Colonic mucosa (tissue), 4 donors: Measurements from ENCODE around the gene ACSS3. TPM values are rescaled to one million over a fixed set of nuclear protein-coding genes. Genes with fewer than 3 reads are reported as not detected.
"Not testable (repeated sequence)": the region's sequence is repeated elsewhere in the genome, so short reads cannot be mapped to it uniquely, and the experiment has no call there.

Experiments used
- DNase-seq: peaks from one replicate; pipeline ENCODE4 v3.0.0-alpha.2; 2020
- H3K27ac ChIP-seq: fragments of 200-600 bp; one replicate; pipeline ENCODE4 v1.8.0; 2021
- H3K27me3 ChIP-seq: fragments of 200-600 bp; one replicate; pipeline ENCODE4 v1.8.0; 2021
- H3K36me3 ChIP-seq: fragments of 200-600 bp; one replicate; pipeline ENCODE4 v1.8.0; 2021
- H3K4me1 ChIP-seq: fragments of 200-600 bp; one replicate; pipeline ENCODE4 v1.8.0; 2021; ENCODE audit warnings: mild to moderate bottlenecking
- H3K4me3 ChIP-seq: fragments of 200-600 bp; one replicate; pipeline ENCODE4 v1.8.0; 2021
- H3K9ac ChIP-seq, 2 donors: one replicate each; pipeline ENCODE4 v1.7.0; 2013; ENCODE audit warnings: control low read depth in 2 of 2, low read depth in 2 of 2, low read length in 2 of 2
- H3K9me3 ChIP-seq: fragments of 200-600 bp; one replicate; pipeline ENCODE4 v1.8.0; 2021
- intact Hi-C: fragments of 100-400 bp; cut with DNase I; formaldehyde crosslinking; loops from one replicate; pipeline ENCODE4 v1.14.1; 2022
- total RNA-seq, 2 donors: library from RNA; stranded (reverse); fragmentation: NEBNext Ultra II Directional in 1 of 2; extraction: Animal tissue kit (Norgen Biotek cat#: 25700) in 1 of 2; gene quantifications; one replicate each; pipeline ENCODE4 v1.2.1, GENCODE V29; 2021
- TF ChIP-seq, protein P1 (sequence below): fragments of 200-600 bp; IDR thresholded peaks from one replicate; pipeline ENCODE4 v1.8.0; 2022; ENCODE audit warnings: antibody characterized with exemption, mild to moderate bottlenecking
- donor health status: healthy.
- donor health status: DM: no; HTN: no; CAD: no.
- donor health status: DM: no; HTN: no; CAD: no.

ACSS3 gene
- total RNA-seq, 2 donors from 2014 or later: 0.77 to 1.6 TPM

DNA sequence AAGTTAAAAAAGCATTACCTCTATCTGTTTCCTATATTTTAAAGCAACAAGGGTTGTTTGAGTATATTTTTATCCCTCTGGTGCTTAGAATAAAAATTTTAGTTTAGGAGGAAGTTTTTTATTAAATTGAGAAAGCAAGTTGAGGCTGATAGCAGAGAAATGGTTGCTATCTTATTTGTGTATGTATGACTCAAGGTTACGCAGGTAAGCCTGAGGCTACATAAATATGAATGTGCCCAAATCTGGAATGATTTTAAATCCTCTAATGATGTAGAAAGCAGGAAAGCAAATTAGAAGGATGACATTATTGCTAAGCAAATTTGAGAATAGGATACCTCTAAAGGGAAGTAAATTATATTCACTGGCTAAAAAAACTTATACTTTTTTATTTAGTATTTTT is 109.8 kb downstream of the ACSS3 start:
- TF ChIP-seq, protein P1, sequence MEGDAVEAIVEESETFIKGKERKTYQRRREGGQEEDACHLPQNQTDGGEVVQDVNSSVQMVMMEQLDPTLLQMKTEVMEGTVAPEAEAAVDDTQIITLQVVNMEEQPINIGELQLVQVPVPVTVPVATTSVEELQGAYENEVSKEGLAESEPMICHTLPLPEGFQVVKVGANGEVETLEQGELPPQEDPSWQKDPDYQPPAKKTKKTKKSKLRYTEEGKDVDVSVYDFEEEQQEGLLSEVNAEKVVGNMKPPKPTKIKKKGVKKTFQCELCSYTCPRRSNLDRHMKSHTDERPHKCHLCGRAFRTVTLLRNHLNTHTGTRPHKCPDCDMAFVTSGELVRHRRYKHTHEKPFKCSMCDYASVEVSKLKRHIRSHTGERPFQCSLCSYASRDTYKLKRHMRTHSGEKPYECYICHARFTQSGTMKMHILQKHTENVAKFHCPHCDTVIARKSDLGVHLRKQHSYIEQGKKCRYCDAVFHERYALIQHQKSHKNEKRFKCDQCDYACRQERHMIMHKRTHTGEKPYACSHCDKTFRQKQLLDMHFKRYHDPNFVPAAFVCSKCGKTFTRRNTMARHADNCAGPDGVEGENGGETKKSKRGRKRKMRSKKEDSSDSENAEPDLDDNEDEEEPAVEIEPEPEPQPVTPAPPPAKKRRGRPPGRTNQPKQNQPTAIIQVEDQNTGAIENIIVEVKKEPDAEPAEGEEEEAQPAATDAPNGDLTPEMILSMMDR: no peak
- Histone ChIP-seq H3K4me3 (no peak overlapping the region), H3K9me3 (no peaks in the 10 kb centered on the region), H3K9ac (no peak overlapping the region), H3K27ac (no peak overlapping the region), H3K27me3 (no peaks in the 10 kb centered on the region), H3K36me3 (no peaks in the 10 kb centered on the region), H3K4me1 (no peaks in the 10 kb centered on the region)
- no peak for DNase-seq
- intact Hi-C loops: no loop called here

DNA sequence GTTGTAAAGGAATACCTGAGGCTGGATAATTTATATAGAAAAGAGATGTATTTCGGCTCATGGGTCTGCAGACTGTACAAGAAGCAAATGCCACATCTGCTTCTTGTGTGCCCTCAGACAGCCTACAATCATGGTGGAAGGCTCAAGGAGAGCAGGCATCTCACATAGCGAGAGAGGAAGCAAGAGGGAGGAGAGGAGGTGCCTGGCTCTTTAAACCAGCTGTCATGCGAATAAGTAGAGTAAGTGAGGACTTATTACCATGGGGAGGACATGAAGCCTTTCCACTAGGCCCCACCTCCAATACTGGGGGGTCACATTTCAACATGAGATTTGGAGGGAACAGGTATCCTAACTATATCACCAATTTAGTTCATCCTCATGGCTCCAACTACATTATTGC is 118.7 kb downstream of the ACSS3 start:
- Histone ChIP-seq H3K27ac (no peak overlapping the region), H3K9ac (no peak overlapping the region), H3K36me3 (no peaks in the 10 kb centered on the region), H3K4me3 (no peak overlapping the region), H3K4me1 (no peaks in the 10 kb centered on the region), H3K27me3 (no peaks in the 10 kb centered on the region), H3K9me3 (no peaks in the 10 kb centered on the region)
- intact Hi-C loops: no loop called here
- TF ChIP-seq, protein P1: no peak
- DNase-seq: no peak

DNA sequence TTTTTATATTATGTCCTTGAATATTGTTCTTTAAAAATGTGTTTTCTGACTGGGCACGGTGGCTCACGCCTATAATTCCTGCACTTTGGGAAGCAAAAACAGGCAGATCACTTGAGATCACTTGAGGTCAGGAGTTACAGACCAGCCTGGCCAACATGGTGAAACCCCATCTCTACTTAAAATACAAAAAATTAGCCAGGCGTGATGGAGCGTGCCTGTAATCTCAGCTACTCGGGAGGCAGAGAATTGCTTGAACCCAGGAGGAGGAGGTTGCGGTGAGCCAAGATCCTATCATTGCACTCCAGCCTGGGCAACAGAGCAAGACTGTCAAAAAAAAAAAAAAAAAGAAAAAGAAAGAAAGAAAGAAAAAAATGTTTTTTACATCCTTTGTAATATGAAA is 122.7 kb downstream of the ACSS3 start:
- H3K9me3 ChIP-seq, DNase-seq, H3K36me3 ChIP-seq, intact Hi-C loops, H3K9ac ChIP-seq, H3K27ac ChIP-seq, H3K4me1 ChIP-seq, H3K4me3 ChIP-seq, H3K27me3 ChIP-seq: not testable (repeated sequence)

DNA sequence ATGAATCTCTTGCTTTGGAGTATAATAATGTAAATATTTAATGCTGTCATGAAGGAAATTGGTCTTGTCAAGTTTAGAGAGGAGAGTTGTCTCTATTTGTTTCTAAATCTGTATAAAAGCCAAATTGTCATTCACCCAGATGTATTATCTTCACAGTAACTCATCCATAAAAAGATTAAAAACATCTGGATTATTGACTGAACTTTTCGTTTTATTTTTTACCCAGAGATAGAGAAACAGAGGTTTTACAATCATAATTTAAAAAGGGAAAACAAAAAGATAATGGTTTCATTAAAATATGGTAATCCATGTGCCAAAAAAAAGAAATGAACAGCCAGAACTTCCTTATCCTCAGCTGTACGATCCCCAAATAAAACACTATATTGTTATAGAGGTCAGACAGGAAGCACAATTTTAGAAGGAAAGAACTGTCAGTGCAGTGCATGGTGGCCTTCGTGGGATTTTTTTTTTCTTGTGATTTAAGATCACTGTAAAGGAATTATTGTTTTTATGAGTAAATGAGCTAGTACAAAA is 125.9 kb downstream of the ACSS3 start:
- H3K4me3 ChIP-seq: no peak overlapping the region
- H3K9me3 ChIP-seq: no peaks in the 10 kb centered on the region
- no peaks in the 10 kb centered on the region for H3K36me3 ChIP-seq
- TF ChIP-seq, protein P1: no peak
- H3K4me1 ChIP-seq: no peaks in the 10 kb centered on the region
- no peak overlapping the region for H3K9ac ChIP-seq
- no peaks in the 10 kb centered on the region for H3K27me3 ChIP-seq
- no peak for DNase-seq
- intact Hi-C loops: no loop called here
- no peak overlapping the region for H3K27ac ChIP-seq

DNA sequence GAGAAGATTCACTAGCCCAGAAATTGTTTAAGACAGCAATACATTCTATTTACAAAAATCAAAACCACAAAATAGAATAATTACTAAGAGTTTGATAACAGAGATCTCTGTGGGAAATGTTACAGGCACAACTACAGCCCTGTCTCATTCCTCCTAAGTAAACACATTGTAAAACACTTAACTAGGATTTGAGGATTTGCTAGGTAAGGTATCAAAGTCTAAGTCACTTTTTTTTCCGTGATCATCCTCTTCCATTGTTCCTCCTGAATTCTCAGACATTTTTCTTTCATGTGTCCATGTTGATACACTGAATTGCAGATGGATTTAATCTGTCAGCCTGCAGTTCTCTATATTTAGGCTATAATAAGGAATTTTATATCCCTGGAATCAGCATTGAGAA is 127.5 kb downstream of the ACSS3 start:
- no peaks in the 10 kb centered on the region for H3K27me3 ChIP-seq
- DNase-seq: no peak
- no peak overlapping the region for H3K27ac ChIP-seq
- H3K9ac ChIP-seq: no peak overlapping the region
- H3K4me3 ChIP-seq: no peak overlapping the region
- H3K36me3 ChIP-seq: no peaks in the 10 kb centered on the region
- TF ChIP-seq, protein P1: no peak
- H3K9me3 ChIP-seq: no peaks in the 10 kb centered on the region
- H3K4me1 ChIP-seq: no peaks in the 10 kb centered on the region
- intact Hi-C loops: no loop called here

DNA sequence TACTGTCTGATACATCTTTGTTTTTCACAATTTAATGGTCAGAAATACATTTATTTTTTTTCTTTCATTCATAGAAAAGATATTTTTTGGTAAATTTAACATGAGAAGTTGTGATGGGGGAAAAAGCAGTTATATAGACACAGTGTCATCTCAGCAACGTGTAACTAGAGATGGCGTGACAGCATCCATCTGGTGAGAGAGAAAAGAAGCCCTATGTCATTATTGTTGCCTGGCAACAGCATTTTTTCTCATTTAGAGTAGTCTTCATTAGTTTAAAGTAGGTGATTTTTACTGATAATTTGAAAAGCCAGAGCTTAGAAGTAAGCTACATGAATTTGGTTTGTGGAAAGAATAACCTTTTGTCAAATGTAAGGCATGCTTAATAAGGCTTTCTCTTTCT is 128.6 kb downstream of the ACSS3 start:
- no peaks in the 10 kb centered on the region for H3K27me3 ChIP-seq
- H3K9me3 ChIP-seq: no peaks in the 10 kb centered on the region
- H3K27ac ChIP-seq: no peak overlapping the region
- H3K9ac ChIP-seq: no peak overlapping the region
- no peak overlapping the region for H3K4me3 ChIP-seq
- no peaks in the 10 kb centered on the region for H3K4me1 ChIP-seq
- TF ChIP-seq, protein P1: no peak
- no peaks in the 10 kb centered on the region for H3K36me3 ChIP-seq
- intact Hi-C loops: no loop called here
- DNase-seq: no peak
